Stimulated activated CD4-positive, alpha-beta T cell treated with anti-CD3 and anti-CD28 coated beads, TNF-alpha, amount 100 ng/mL, for 4 hours (primary cell): ENCODE data around the gene MAMSTR.

ENCODE experiments used
- DNase-seq, 3 experiments: peaks; one replicate each; pipeline ENCODE4 v3.0.0-alpha.2; 2020; ENCODE audit warnings: low read depth in 3 of 3

Gene MAMSTR

GRCh38 chr19:48663667-48664066 lies 55.9 kb downstream of the MAMSTR start:
- no peak for DNase-seq
